Choroid plexus epithelial cell (primary cell): Measurements from ENCODE around the gene ECHDC3.

Experiments used
- DNase-seq: peaks from one replicate; pipeline ENCODE4 v3.0.0-alpha.2; 2010; ENCODE audit warnings: low read depth
- H3K4me3 ChIP-seq: 2 replicates; pipeline ENCODE4 v1.5.1; 2011; ENCODE audit warnings: low read depth, mild to moderate bottlenecking, control low read depth, low read length, moderate library complexity
- TF ChIP-seq, protein P1 (sequence below): conservative IDR thresholded peaks from 2 replicates; pipeline ENCODE4 v1.5.1; 2011; ENCODE audit warnings: low read depth, mild to moderate bottlenecking, control low read depth, inconsistent platforms, low read length, moderate library complexity

The ECHDC3 gene

DNA sequence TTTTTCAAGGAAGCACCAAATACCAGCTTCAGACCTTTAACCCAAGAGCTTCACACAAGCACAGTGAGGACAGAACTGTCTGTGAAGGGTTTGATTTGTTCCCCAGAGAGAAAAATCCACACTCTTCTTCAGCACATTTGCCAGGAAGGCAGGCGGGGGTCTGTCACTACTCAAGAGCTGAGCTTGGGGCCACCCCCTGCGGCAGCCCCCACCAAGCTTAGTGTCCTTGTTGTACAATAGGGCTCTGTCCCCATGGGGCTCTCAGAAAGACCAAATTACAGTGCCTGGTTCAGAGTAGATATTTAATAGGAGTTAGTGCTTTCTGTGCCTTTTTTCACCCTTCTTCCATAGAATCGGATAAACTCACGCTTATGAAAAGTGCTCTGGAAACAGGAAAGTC is 12.4 kb downstream of the ECHDC3 start:
- TF ChIP-seq, protein P1, sequence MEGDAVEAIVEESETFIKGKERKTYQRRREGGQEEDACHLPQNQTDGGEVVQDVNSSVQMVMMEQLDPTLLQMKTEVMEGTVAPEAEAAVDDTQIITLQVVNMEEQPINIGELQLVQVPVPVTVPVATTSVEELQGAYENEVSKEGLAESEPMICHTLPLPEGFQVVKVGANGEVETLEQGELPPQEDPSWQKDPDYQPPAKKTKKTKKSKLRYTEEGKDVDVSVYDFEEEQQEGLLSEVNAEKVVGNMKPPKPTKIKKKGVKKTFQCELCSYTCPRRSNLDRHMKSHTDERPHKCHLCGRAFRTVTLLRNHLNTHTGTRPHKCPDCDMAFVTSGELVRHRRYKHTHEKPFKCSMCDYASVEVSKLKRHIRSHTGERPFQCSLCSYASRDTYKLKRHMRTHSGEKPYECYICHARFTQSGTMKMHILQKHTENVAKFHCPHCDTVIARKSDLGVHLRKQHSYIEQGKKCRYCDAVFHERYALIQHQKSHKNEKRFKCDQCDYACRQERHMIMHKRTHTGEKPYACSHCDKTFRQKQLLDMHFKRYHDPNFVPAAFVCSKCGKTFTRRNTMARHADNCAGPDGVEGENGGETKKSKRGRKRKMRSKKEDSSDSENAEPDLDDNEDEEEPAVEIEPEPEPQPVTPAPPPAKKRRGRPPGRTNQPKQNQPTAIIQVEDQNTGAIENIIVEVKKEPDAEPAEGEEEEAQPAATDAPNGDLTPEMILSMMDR: no peak
- H3K4me3 ChIP-seq: no peak overlapping the region
- DNase-seq: no peak

DNA sequence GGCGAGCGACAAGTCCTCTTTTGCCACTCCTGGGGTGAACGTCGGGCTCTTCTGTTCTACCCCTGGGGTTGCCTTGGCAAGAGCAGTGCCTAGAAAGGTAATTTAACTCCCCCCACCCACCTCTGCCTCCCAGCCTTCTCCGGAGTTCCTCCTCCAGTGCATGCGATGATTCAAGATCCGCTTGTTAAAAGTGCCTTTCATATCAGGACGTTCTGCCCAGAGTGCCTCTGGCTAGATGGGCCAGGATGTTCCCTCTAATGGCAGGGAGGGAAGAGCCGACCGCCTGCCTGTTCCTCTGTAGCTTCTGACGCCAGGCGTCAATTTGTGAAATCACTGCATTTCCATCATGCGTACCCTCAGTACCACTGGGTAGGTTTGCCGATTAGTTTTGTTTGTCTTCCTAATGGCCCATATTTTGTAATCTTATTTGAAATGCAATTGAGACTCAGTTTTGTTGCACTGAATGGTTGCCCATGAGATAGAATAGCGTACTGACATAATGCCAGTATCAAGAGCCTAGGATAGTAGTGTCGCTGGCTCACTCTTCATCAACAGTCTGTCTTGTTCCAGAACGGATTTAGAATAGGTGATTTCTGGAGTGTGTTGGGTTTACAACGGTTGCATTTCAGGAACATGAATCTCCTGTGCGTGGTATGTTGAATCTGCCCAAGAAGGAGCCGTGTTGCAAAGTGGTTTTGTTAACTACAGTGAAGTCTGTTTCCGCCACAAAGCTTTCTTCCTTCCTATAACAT is 13.5 kb downstream of the ECHDC3 start:
- no peak overlapping the region for H3K4me3 ChIP-seq
- TF ChIP-seq, protein P1: no peak
- no peak for DNase-seq

DNA sequence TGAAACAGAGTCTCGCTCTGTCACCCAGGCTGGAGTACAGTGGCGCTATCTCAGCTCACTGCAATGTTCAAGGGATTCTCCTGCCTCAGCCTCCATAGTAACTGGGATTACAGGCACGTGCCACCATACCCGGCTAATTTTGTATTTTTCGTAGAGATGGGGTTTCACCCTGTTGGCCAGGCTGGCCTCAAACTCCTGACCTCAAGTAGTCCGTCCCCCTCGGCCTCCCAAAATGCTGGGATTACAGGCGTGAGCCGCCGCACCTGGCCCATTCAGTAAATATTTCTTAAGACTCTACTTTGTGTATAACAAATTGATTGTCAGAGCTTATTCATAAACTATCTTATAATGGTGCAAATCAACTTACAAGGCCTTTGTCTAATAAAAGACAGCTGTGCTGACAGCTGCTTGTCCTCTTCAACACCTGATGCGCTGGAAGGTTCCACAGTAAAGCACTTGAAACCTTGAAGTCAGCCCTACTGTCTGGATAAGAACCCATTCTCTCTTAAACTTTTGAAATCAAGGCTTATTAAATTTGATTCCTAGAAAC is 14.7 kb downstream of the ECHDC3 start:
- TF ChIP-seq, protein P1: no peak
- no peak for DNase-seq
- no peak overlapping the region for H3K4me3 ChIP-seq

DNA sequence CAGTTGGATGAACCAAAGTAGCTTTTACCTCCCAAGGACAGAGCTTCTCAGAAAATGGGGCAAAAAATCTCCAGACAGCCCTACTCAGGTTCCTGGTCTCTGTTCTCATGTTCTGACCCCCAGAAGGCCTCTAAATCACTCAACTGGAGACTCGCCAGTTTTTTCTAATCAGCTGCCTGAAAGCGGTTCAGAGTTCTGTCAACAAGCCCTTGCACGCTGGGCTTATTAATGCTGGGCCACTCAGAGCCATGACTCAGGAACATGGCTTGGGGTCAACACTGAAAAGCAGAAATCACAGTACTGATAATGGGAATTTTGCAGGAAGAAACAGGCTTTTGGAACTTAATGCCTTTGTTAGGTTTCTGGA is 15.3 kb downstream of the ECHDC3 start:
- no peak overlapping the region for H3K4me3 ChIP-seq
- DNase-seq: peak; percentile 95

DNA sequence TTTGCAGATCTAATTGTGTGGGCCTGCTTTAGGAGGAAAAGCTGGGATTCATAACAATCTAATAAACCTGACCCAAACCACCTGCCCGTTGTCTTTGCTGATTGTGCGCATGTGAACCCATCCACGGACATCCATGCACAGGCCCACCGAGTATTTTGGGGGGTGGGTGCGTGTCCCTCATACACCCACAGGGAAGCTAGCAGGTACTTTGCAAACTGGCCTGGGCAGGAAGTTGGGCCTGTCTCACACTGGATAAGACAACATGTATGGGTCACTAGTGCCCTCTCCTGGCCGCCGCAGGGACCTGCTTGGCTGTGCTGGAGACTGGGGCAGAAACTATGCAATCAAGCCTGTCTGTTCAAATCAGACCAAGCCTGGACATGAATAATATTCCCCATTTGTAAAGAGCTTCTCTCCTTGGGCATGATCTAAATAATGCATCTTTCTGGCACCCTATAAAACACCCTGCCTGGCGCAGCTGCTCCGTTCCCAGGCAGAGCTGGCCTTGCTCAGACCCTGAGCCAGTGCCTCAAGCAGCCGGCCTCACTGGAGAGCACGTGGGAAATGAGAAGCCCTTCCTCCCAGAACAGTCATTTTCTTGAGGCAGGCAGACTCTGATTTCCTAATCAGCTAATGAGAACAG is 15.8 kb downstream of the ECHDC3 start:
- DNase-seq: peak; percentile 94
- TF ChIP-seq, protein P1: peak; percentile 99
- H3K4me3 ChIP-seq: no peak overlapping the region

More for the DNA sequence above, 15.3 kb downstream of the ECHDC3 start:
- TF ChIP-seq, protein P1: no peak

DNA sequence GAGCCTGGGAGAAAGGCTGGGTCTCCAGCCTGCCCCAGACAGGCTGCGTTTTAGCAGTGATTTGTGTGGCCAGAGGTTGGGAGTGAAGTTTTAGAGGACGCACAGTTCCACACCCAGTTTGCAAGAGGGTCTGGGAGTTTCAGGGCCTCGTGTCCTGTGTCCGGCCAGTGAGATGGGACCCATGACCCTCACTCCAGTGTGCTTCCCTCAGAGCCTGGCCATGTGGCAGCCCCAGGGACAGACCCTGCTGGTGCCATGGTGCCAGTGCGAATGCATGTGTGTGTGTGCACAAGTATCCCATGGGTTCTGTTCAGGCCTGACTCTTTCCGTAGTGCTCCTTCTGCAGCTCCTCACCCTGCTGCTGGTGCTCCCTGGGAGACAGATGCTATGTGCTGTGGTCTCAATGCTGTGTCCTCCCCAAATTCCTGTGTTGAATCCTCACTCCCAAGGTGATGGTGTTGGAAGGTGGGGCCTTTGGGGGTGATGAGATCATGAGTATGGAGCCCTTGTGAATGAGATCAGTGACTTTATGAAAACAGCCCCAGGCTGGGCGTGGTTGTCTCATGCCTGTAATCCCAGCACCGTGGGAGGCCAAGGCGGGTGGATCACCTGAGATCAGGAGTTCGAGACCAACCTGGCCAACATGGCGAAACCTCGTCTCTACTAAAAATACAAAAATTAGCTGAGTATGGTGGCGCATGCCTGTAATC is 16.5 kb downstream of the ECHDC3 start:
- DNase-seq: no peak
- H3K4me3 ChIP-seq: no peak overlapping the region

More for the DNA sequence above, 16.5 kb downstream of the ECHDC3 start:
- TF ChIP-seq, protein P1: no peak
